ENCODE data around the gene SEMG1. TPM values are rescaled to one million over a fixed set of nuclear protein-coding genes. Genes with fewer than 3 reads are reported as not detected.

The SEMG1 gene
- not detected in 2 replicates for total RNA-seq

DNA sequence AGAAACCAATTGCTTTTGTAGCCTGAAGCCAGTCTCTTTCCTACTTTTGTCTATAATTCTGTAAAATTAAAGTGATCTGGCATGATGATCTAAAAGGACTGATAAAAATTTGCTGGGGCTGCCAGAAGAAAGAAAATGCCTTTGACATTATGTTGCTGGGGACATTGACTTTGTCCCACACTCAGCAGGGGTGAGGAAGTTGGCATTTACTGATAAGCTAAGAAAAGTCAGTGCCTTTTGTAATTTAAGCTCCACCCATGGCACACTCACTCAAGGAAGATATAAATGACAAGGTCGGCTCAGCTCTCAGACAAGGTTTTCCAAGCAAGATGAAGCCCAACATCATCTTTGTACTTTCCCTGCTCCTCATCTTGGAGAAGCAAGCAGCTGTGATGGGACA lies at the start of gene SEMG1:
Gene SEMG1, plus strand, starts transcription at position 309 of the 400 bp plus-strand sequence. Its CDS starts 21 bp downstream, at position 330.
- no peak for DNase-seq (ENCODE audit: low read depth)
- H3K36me3 ChIP-seq (ENCODE audit: control insufficient read depth, insufficient read depth, low read length), result no peaks in the 10 kb centered on the region
- TF ChIP-seq, protein P1, sequence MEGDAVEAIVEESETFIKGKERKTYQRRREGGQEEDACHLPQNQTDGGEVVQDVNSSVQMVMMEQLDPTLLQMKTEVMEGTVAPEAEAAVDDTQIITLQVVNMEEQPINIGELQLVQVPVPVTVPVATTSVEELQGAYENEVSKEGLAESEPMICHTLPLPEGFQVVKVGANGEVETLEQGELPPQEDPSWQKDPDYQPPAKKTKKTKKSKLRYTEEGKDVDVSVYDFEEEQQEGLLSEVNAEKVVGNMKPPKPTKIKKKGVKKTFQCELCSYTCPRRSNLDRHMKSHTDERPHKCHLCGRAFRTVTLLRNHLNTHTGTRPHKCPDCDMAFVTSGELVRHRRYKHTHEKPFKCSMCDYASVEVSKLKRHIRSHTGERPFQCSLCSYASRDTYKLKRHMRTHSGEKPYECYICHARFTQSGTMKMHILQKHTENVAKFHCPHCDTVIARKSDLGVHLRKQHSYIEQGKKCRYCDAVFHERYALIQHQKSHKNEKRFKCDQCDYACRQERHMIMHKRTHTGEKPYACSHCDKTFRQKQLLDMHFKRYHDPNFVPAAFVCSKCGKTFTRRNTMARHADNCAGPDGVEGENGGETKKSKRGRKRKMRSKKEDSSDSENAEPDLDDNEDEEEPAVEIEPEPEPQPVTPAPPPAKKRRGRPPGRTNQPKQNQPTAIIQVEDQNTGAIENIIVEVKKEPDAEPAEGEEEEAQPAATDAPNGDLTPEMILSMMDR (IDR thresholded peaks at IDR 0.05; ENCODE audit: insufficient read depth, low read length, poor library complexity, severe bottlenecking), result no peak
- H3K27me3 ChIP-seq (ENCODE audit: control insufficient read depth, insufficient read depth, low read length), result peaks cover 8% of the 10 kb centered on the region
- no peak within 1 kb of the TSS for H3K4me3 ChIP-seq (ENCODE audit: low read depth, low read length)

DNA sequence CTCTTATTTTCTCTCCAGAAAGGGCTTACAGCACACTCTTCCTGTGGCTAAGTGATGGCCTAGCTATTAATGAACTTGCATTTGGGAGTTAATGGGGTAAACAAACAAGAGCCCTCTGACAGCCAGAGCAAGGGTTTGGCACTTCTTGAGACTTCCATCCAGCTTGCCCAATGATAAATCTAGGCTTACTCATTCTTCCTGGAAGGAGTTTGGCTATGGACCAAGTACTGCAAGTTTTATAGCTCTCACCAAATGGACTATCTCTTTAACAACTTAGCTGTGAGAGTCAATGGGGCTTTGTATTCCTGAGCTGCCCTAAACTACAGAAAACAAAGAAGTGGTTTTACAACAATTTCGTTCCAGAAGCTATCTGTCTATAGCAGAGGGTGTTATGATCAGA lies 48.9 kb upstream of the SEMG1 start:
- H3K4me3 ChIP-seq (ENCODE audit: low read depth, low read length), result no peak overlapping the region
- TF ChIP-seq, protein P1 (IDR thresholded peaks at IDR 0.05; ENCODE audit: insufficient read depth, low read length, poor library complexity, severe bottlenecking), result no peak
- peaks cover 3% of the 10 kb centered on the region for H3K27me3 ChIP-seq (ENCODE audit: control insufficient read depth, insufficient read depth, low read length)
- no peaks in the 10 kb centered on the region for H3K36me3 ChIP-seq (ENCODE audit: control insufficient read depth, insufficient read depth, low read length)
- peak; percentile 29 for DNase-seq (ENCODE audit: low read depth)

DNA sequence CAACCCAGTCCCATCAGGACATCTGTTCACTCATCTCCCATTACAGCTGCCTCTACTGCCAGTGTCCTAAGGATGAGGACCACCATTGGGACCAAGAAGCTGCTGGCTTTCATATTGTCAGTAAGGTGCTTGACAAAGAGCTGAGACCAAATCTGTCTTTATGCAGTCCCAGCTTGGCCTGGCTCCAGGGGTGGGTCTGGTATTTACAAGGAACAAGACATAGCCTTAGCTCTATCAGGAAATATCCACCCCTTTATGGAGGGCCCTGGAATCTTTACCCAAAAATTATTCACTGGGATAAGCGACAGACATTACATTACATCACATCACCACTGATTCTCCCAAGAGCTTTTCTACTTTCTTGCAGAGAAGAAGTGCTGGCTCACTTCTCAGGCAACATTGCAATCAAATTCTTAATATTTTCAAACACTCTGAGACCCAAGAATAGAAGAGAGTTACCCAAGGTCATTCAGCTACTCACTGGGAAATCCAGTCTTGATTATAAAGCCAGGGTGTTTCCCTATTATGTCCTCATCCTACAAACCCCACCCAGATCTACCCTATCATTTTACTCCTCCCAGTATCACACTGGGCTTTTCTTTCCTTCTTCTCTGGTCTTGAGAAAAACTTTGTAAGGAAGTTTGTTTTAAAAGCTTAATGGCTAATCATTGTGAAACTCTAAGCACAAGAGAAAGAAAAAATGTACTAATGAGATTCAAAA lies 43.6 kb upstream of the SEMG1 start:
- H3K36me3 ChIP-seq (ENCODE audit: control insufficient read depth, insufficient read depth, low read length), result no peaks in the 10 kb centered on the region
- TF ChIP-seq, protein P1 (IDR thresholded peaks at IDR 0.05; ENCODE audit: insufficient read depth, low read length, poor library complexity, severe bottlenecking), result no peak
- no peaks in the 10 kb centered on the region for H3K27me3 ChIP-seq (ENCODE audit: control insufficient read depth, insufficient read depth, low read length)
- no peak for DNase-seq (ENCODE audit: low read depth)
- H3K4me3 ChIP-seq (ENCODE audit: low read depth, low read length), result no peak overlapping the region

DNA sequence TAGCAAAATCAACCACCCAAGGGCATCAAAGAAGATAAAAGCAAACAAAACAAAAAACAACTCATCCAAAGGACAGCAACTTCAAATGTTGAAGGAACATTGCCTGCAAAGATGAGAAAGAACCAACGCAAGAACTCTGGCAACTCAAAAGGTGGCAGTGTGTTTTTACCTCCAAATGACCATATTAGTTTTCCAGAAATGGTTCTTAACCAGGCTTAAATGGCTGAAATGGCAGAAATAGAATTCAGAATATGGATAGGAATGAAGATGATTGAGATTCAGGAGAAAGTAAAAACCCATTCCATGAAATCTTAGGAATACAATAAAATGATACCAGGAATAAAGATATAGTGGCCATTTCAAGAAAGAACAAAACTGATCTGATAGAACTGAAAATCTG lies 41.9 kb upstream of the SEMG1 start:
- Histone ChIP-seq H3K27me3 (ENCODE audit: control insufficient read depth, insufficient read depth, low read length) (no peaks in the 10 kb centered on the region), H3K36me3 (ENCODE audit: control insufficient read depth, insufficient read depth, low read length) (no peaks in the 10 kb centered on the region), H3K4me3 (ENCODE audit: low read depth, low read length) (no peak overlapping the region)
- DNase-seq (ENCODE audit: low read depth), result no peak
- TF ChIP-seq, protein P1 (IDR thresholded peaks at IDR 0.05; ENCODE audit: insufficient read depth, low read length, poor library complexity, severe bottlenecking), result no peak

DNA sequence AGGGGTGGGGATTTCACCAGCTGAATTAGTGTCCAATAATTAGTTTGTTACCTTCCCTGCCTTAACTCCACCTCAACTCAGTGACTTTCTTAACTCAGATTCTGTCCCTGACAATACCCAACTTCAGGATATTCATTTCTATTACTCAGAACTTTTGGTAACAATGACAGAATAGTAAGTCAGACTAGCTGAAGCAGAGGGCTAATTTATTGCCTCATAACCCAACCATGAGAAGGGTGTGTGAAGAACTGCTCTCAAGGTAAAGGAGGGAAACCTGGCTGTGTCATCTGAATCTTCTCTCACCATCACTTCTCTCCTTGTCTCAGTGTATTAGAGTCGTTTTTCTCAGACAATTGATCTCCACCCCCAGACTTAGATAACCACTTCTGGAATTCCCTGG lies 33.3 kb upstream of the SEMG1 start:
- no peaks in the 10 kb centered on the region for H3K36me3 ChIP-seq (ENCODE audit: control insufficient read depth, insufficient read depth, low read length)
- H3K4me3 ChIP-seq (ENCODE audit: low read depth, low read length), result no peak overlapping the region
- no peaks in the 10 kb centered on the region for H3K27me3 ChIP-seq (ENCODE audit: control insufficient read depth, insufficient read depth, low read length)
- TF ChIP-seq, protein P1 (IDR thresholded peaks at IDR 0.05; ENCODE audit: insufficient read depth, low read length, poor library complexity, severe bottlenecking), result no peak
- DNase-seq (ENCODE audit: low read depth), result no peak

Measured in kidney epithelial cell (primary cell).